Cardiac muscle cell (in vitro differentiated cells and primary cell): ENCODE data around the gene ESRRG. TPM values are rescaled to one million over a fixed set of nuclear protein-coding genes. Genes with fewer than 3 reads are reported as not detected.
"Not testable (repeated sequence)": the region's sequence is repeated elsewhere in the genome, so short reads cannot be mapped to it uniquely, and the experiment has no call there.

ENCODE experiments used
- DNase-seq, 2 donors: peaks; one replicate each; pipeline versions ENCODE4 v3.0.0 to v3.0.0-alpha.2; 2010 to 2017; ENCODE audit warnings: low read depth in 1 of 2, low spot score in 1 of 2
- H3K27ac ChIP-seq: fragments of 200-600 bp; sonication (generic); 2 replicates; pipeline ENCODE4 v1.5.1; 2016
- H3K27me3 ChIP-seq: fragments of 200-600 bp; sonication (generic); 2 replicates; pipeline ENCODE4 v1.6.0; 2016; ENCODE audit warnings: control low read depth
- H3K36me3 ChIP-seq: fragments of 200-600 bp; sonication (generic); 2 replicates; pipeline ENCODE4 v1.5.1; 2016; ENCODE audit warnings: control low read depth
- H3K4me1 ChIP-seq: fragments of 200-600 bp; sonication (generic); 2 replicates; pipeline ENCODE4 v1.8.1; 2017; ENCODE audit warnings: low read depth, mild to moderate bottlenecking, mixed run types
- H3K4me3 ChIP-seq: fragments of 200-600 bp; sonication (generic); 2 replicates; pipeline ENCODE4 v1.5.1; 2016; ENCODE audit warnings: mild to moderate bottlenecking
- H3K9me3 ChIP-seq: fragments of 200-600 bp; sonication (generic); 2 replicates; pipeline ENCODE4 v1.5.1; 2017; ENCODE audit warnings: low read depth, mild to moderate bottlenecking, control low read depth
- CTCF ChIP-seq: IDR thresholded peaks from 2 replicates; pipeline ENCODE4 v1.5.1; 2012; ENCODE audit warnings: low read depth, mild to moderate bottlenecking, low read length
- polyA plus RNA-seq: library from polyadenylated mRNA; unstranded; fragments of >200 nt; fragmentation: Nextera tagmentation; extraction: Ambion mirVana; gene quantifications from 2 replicates; pipeline ENCODE4 v1.2.1, GENCODE V29; 2016
- total RNA-seq: library from RNA; depleted of rRNA; stranded (reverse); fragments of >200 nt; gene quantifications from 2 replicates; pipeline ENCODE4 v1.2.3, GENCODE V29; 2016

Gene ESRRG
- total and polyA plus RNA-seq, 2 experiments from 2014 or later: 41.5 to 62.2 TPM

GRCh38 chr1:216705676-216706075, 17.6 kb downstream of the ESRRG start:
- H3K4me1 ChIP-seq: peaks cover 22% of the 10 kb centered on the region
- no peak for TF ChIP-seq CTCF
- no peak overlapping the region for H3K27ac ChIP-seq
- H3K27me3 ChIP-seq: no peaks in the 10 kb centered on the region
- H3K9me3 ChIP-seq: no peaks in the 10 kb centered on the region
- no peak for DNase-seq
- no peaks in the 10 kb centered on the region for H3K36me3 ChIP-seq
- H3K4me3 ChIP-seq: no peak overlapping the region

- H3K4me3 ChIP-seq: not testable (repeated sequence)
Measured at GRCh38 chr1:216704065-216704464, 19.2 kb downstream of the ESRRG start.

GRCh38 chr1:216702170-216702569, 21.1 kb downstream of the ESRRG start:
- H3K27ac ChIP-seq: no peak overlapping the region
- H3K9me3 ChIP-seq: no peaks in the 10 kb centered on the region
- H3K36me3 ChIP-seq: no peaks in the 10 kb centered on the region
- TF ChIP-seq CTCF: no peak
- peaks cover 7% of the 10 kb centered on the region for H3K4me1 ChIP-seq
- DNase-seq: no peak
- no peak overlapping the region for H3K4me3 ChIP-seq
- no peaks in the 10 kb centered on the region for H3K27me3 ChIP-seq

More at GRCh38 chr1:216704065-216704464, 19.2 kb downstream of the ESRRG start:
- H3K9me3 ChIP-seq, H3K36me3 ChIP-seq, H3K4me1 ChIP-seq, H3K27ac ChIP-seq, DNase-seq, H3K27me3 ChIP-seq: not testable (repeated sequence)

- Histone ChIP-seq H3K27ac (peak overlapping the region; percentile 4), H3K4me3 (no peak overlapping the region), H3K36me3 (no peaks in the 10 kb centered on the region), H3K4me1 (peaks cover 7% of the 10 kb centered on the region), H3K27me3 (no peaks in the 10 kb centered on the region), H3K9me3 (no peaks in the 10 kb centered on the region)
- no peak for DNase-seq
- no peak for TF ChIP-seq CTCF
Measured at GRCh38 chr1:216700779-216701178, 22.4 kb downstream of the ESRRG start.

GRCh38 chr1:216691710-216692109, 31.5 kb downstream of the ESRRG start:
- no peak overlapping the region for H3K4me3 ChIP-seq
- no peak overlapping the region for H3K27ac ChIP-seq
- no peak for DNase-seq
- H3K27me3 ChIP-seq: no peaks in the 10 kb centered on the region
- no peaks in the 10 kb centered on the region for H3K36me3 ChIP-seq
- H3K4me1 ChIP-seq: peaks cover 19% of the 10 kb centered on the region
- no peak for TF ChIP-seq CTCF
- H3K9me3 ChIP-seq: no peaks in the 10 kb centered on the region

GRCh38 chr1:216690603-216691002, 32.6 kb downstream of the ESRRG start:
- H3K36me3 ChIP-seq: no peaks in the 10 kb centered on the region

More at GRCh38 chr1:216690603-216691002, 32.6 kb downstream of the ESRRG start:
- Histone ChIP-seq H3K27me3 (no peaks in the 10 kb centered on the region), H3K4me3 (no peak overlapping the region), H3K4me1 (peaks cover 23% of the 10 kb centered on the region), H3K27ac (no peak overlapping the region), H3K9me3 (no peaks in the 10 kb centered on the region)
- TF ChIP-seq CTCF: no peak
- DNase-seq: no peak
